ENCODE data around the gene HNRNPF. TPM values are rescaled to one million over a fixed set of nuclear protein-coding genes. Genes with fewer than 3 reads are reported as not detected.

The HNRNPF gene
- total RNA-seq, 2 experiments from 2014 or later = 446 to 512 TPM

- Mint-ChIP-seq H3K4me3 (no peak overlapping the region), H3K36me3 (no peaks in the 10 kb centered on the region), H3K27ac (no peak overlapping the region), H3K9me3 (ENCODE audit: low read depth) (no peaks in the 10 kb centered on the region), H3K27me3 (no peaks in the 10 kb centered on the region), H3K4me1 (peaks cover 17% of the 10 kb centered on the region)
- ATAC-seq (no peak), DNase-seq (no peak)
- CTCF ChIA-PET = no interaction called here
These were observed 32.1 kb downstream of the HNRNPF start for GRCh38 chr10:43376828-43377423.

- no peak for ATAC-seq
- H3K4me3 Mint-ChIP-seq = no peak overlapping the region
- no peaks in the 10 kb centered on the region for H3K36me3 Mint-ChIP-seq
- no peak for DNase-seq
- H3K27ac Mint-ChIP-seq = no peak overlapping the region
- CTCF ChIA-PET = no interaction called here
- H3K27me3 Mint-ChIP-seq = no peaks in the 10 kb centered on the region
- H3K4me1 Mint-ChIP-seq = peaks cover 17% of the 10 kb centered on the region
- no peaks in the 10 kb centered on the region for H3K9me3 Mint-ChIP-seq (ENCODE audit: low read depth)
These were observed 32.8 kb downstream of the HNRNPF start for GRCh38 chr10:43376046-43376635.

- CTCF ChIA-PET = interaction anchor here (0.7 to 1.4 kb wide), 3 partner anchors 59 to 438 kb away, joined by 4 to 5 read pairs (median 4); no protein-coding TSS in a partner anchor
- H3K4me3 Mint-ChIP-seq = no peak overlapping the region
- no peaks in the 10 kb centered on the region for H3K36me3 Mint-ChIP-seq
- ATAC-seq (no peak), DNase-seq (no peak)
- H3K27me3 Mint-ChIP-seq = no peaks in the 10 kb centered on the region
- H3K27ac Mint-ChIP-seq = no peak overlapping the region
- H3K4me1 Mint-ChIP-seq = peaks cover 14% of the 10 kb centered on the region
- no peaks in the 10 kb centered on the region for H3K9me3 Mint-ChIP-seq (ENCODE audit: low read depth)
These were observed 33.5 kb downstream of the HNRNPF start for GRCh38 chr10:43375401-43376020.

GRCh38 chr10:43374194-43374593, 34.8 kb downstream of the HNRNPF start:
- H3K4me1 Mint-ChIP-seq = peaks cover 14% of the 10 kb centered on the region
- DNase-seq (no peak), ATAC-seq (peak; percentile 45)
- CTCF ChIA-PET = interaction anchor here (1.4 to 1.7 kb wide), 2 partner anchors 26 to 169 kb away, joined by 3 to 5 read pairs; no protein-coding TSS in a partner anchor
- no peak overlapping the region for H3K27ac Mint-ChIP-seq
- no peaks in the 10 kb centered on the region for H3K36me3 Mint-ChIP-seq
- H3K27me3 Mint-ChIP-seq = no peaks in the 10 kb centered on the region
- H3K4me3 Mint-ChIP-seq = no peak overlapping the region
- no peaks in the 10 kb centered on the region for H3K9me3 Mint-ChIP-seq (ENCODE audit: low read depth)

- H3K27ac Mint-ChIP-seq = no peak overlapping the region
- H3K9me3 Mint-ChIP-seq (ENCODE audit: low read depth) = no peaks in the 10 kb centered on the region
- ATAC-seq = no peak
These were observed 35.5 kb downstream of the HNRNPF start for GRCh38 chr10:43373461-43373860.

GRCh38 chr10:43372765-43373361, 36.1 kb downstream of the HNRNPF start:
- ATAC-seq (no peak), DNase-seq (no peak)
- Mint-ChIP-seq H3K27me3 (no peaks in the 10 kb centered on the region), H3K36me3 (no peaks in the 10 kb centered on the region), H3K4me1 (peaks cover 14% of the 10 kb centered on the region), H3K27ac (no peak overlapping the region), H3K4me3 (no peak overlapping the region), H3K9me3 (ENCODE audit: low read depth) (no peaks in the 10 kb centered on the region)
- CTCF ChIA-PET = interaction anchor here (1.2 to 1.3 kb wide), 2 partner anchors 20 to 171 kb away, joined by 3 to 5 read pairs; no protein-coding TSS in a partner anchor

More at GRCh38 chr10:43373461-43373860, 35.5 kb downstream of the HNRNPF start:
- H3K36me3 Mint-ChIP-seq = no peaks in the 10 kb centered on the region
- H3K4me3 Mint-ChIP-seq = no peak overlapping the region
- DNase-seq = no peak
- peaks cover 14% of the 10 kb centered on the region for H3K4me1 Mint-ChIP-seq
- H3K27me3 Mint-ChIP-seq = no peaks in the 10 kb centered on the region
- CTCF ChIA-PET = interaction anchor here (1.2 to 1.7 kb wide), 3 partner anchors 20 to 171 kb away, joined by 3 to 5 read pairs (median 3); no protein-coding TSS in a partner anchor

- Mint-ChIP-seq H3K27me3 (no peaks in the 10 kb centered on the region), H3K9me3 (ENCODE audit: low read depth) (no peaks in the 10 kb centered on the region), H3K4me1 (peaks cover 14% of the 10 kb centered on the region), H3K36me3 (no peaks in the 10 kb centered on the region), H3K27ac (no peak within 1 kb of the TSS), H3K4me3 (no peak within 1 kb of the TSS)
- ATAC-seq (no peak), DNase-seq (no peak)
- CTCF ChIA-PET = no interaction called here
These were observed 37.6 kb downstream of the HNRNPF start, which contains the start of gene FXYD4 for GRCh38 chr10:43371418-43371817. FXYD4 (plus strand) TSS chr10:43371636; CDS start chr10:43373747, 2,111 bp downstream.

- Mint-ChIP-seq H3K4me1 (peaks cover 14% of the 10 kb centered on the region), H3K9me3 (ENCODE audit: low read depth) (no peaks in the 10 kb centered on the region), H3K27ac (no peak overlapping the region), H3K4me3 (no peak overlapping the region), H3K27me3 (no peaks in the 10 kb centered on the region), H3K36me3 (no peaks in the 10 kb centered on the region)
- ATAC-seq (no peak), DNase-seq (no peak)
- CTCF ChIA-PET = no interaction called here
These were observed 38.2 kb downstream of the HNRNPF start for GRCh38 chr10:43370671-43371215.

GRCh38 chr10:43369921-43370320, 39.1 kb downstream of the HNRNPF start:
- Mint-ChIP-seq H3K9me3 (ENCODE audit: low read depth) (no peaks in the 10 kb centered on the region), H3K4me3 (no peak overlapping the region), H3K4me1 (peaks cover 14% of the 10 kb centered on the region), H3K27ac (no peak overlapping the region), H3K36me3 (no peaks in the 10 kb centered on the region), H3K27me3 (no peaks in the 10 kb centered on the region)
- ATAC-seq (no peak), DNase-seq (no peak)
- CTCF ChIA-PET = no interaction called here

GRCh38 chr10:43365001-43365400, 44.0 kb downstream of the HNRNPF start:
- no peaks in the 10 kb centered on the region for H3K9me3 Mint-ChIP-seq (ENCODE audit: low read depth)
- H3K36me3 Mint-ChIP-seq = peaks cover 1% of the 10 kb centered on the region
- no peak overlapping the region for H3K27ac Mint-ChIP-seq
- H3K4me1 Mint-ChIP-seq = peaks cover 22% of the 10 kb centered on the region
- CTCF ChIA-PET = no interaction called here
- no peak for ATAC-seq
- H3K4me3 Mint-ChIP-seq = no peak overlapping the region
- DNase-seq = no peak
- H3K27me3 Mint-ChIP-seq = no peaks in the 10 kb centered on the region

- CTCF ChIA-PET = interaction anchor here (0.8 to 1.6 kb wide), 6 partner anchors 28 to 242 kb away, joined by 3 to 6 read pairs (median 4); no protein-coding TSS in a partner anchor
- Mint-ChIP-seq H3K36me3 (peaks cover 1% of the 10 kb centered on the region), H3K27me3 (no peaks in the 10 kb centered on the region), H3K27ac (peak overlapping the region; percentile 95), H3K4me1 (peaks cover 25% of the 10 kb centered on the region), H3K4me3 (peak overlapping the region; percentile 93), H3K9me3 (ENCODE audit: low read depth) (no peaks in the 10 kb centered on the region)
- ATAC-seq (peak; percentile 98), DNase-seq (peak; percentile 98)
These were observed 46.7 kb downstream of the HNRNPF start for GRCh38 chr10:43362191-43362839.

- CTCF ChIA-PET = interaction anchor here (0.7 to 1.6 kb wide), 8 partner anchors 13 to 241 kb away, joined by 3 to 6 read pairs (median 4); no protein-coding TSS in a partner anchor
- Mint-ChIP-seq H3K36me3 (peaks cover 1% of the 10 kb centered on the region), H3K27me3 (no peaks in the 10 kb centered on the region), H3K4me3 (peak overlapping the region; percentile 93), H3K4me1 (peaks cover 26% of the 10 kb centered on the region), H3K27ac (peak overlapping the region; percentile 95), H3K9me3 (ENCODE audit: low read depth) (no peaks in the 10 kb centered on the region)
- ATAC-seq = peak; percentile 9
- DNase-seq = peak; percentile 46
These were observed 47.3 kb downstream of the HNRNPF start for GRCh38 chr10:43361547-43362190.
